BLaER1 treated with 17β-estradiol and CSF1 and Interleukin-3, amounts not matched to agents 10 nM and 100 nM (cell line): ENCODE data around the gene GABRA1.

Experiments used
- H3K27ac ChIP-seq, 11 experiments: shearing (Covaris generic); formaldehyde crosslinking; 2 replicates each; pipeline ENCODE4 v1.8.1; 2022
- H3K27me3 ChIP-seq, 11 experiments: shearing (Covaris generic); formaldehyde crosslinking; 2 replicates each; pipeline ENCODE4 v1.8.1; 2022
- H3K36me3 ChIP-seq, 11 experiments: shearing (Covaris generic); formaldehyde crosslinking; 2 replicates each; pipeline ENCODE4 v1.8.1; 2022
- H3K4me1 ChIP-seq, 10 experiments: shearing (Covaris generic); formaldehyde crosslinking; 2 replicates each; pipeline ENCODE4 v1.8.1; 2022
- H3K4me2 ChIP-seq, 11 experiments: shearing (Covaris generic); formaldehyde crosslinking; 2 replicates each; pipeline ENCODE4 v1.8.1; 2022
- H3K4me3 ChIP-seq, 10 experiments: shearing (Covaris generic); formaldehyde crosslinking; 2 replicates each; pipeline ENCODE4 v1.8.1; 2022
- H3K9ac ChIP-seq, 11 experiments: shearing (Covaris generic); formaldehyde crosslinking; 2 replicates each; pipeline ENCODE4 v1.8.1; 2022
- H3K9me3 ChIP-seq, 11 experiments: shearing (Covaris generic); formaldehyde crosslinking; replicated peaks in 1 of 11; 2 replicates each; pipeline ENCODE4 v1.8.1; 2022
- H4K20me1 ChIP-seq, 11 experiments: shearing (Covaris generic); formaldehyde crosslinking; 2 replicates each; pipeline ENCODE4 v1.8.1; 2022
- Cebpa-rat ChIP-seq, 11 experiments: shearing (Covaris generic); IDR thresholded peaks; 2 replicates each; pipeline ENCODE4 v1.8.1; 2022

Gene GABRA1

GRCh38 chr5:161865510-161865909 lies 17.6 kb downstream of the GABRA1 start:
- H3K4me1 ChIP-seq: no peaks in the 10 kb centered on the region
- no peaks in the 10 kb centered on the region for H3K27me3 ChIP-seq
- no peak for TF ChIP-seq Cebpa-rat (IDR thresholded peaks at IDR 0.05)
- H3K4me2 ChIP-seq: no peak overlapping the region
- no peaks in the 10 kb centered on the region for H4K20me1 ChIP-seq
- no peak overlapping the region for H3K27ac ChIP-seq
- no peaks in the 10 kb centered on the region for H3K9me3 ChIP-seq
- no peaks in the 10 kb centered on the region for H3K36me3 ChIP-seq
- no peak overlapping the region for H3K4me3 ChIP-seq
- no peak overlapping the region for H3K9ac ChIP-seq

DNA sequence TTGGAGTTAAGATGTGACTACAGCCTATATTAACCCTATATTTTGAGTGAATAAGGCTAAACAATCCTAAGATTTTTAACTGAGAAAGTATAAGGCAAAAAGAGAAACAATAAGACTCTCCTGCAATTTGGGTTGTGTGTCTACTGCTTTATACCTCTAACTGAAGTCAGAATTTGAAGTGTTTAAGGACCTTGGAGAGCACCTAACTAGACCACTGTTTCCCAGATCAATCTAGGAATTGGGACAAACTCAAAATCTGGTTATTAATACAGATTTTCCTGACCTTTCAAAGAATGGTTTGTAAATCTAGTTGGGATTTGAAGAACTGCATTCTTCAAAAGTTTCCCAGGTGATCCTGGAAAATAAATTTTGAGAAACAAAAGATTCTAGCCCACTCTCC lies 42.1 kb downstream of the GABRA1 start:
- TF ChIP-seq Cebpa-rat (IDR thresholded peaks at IDR 0.05): no peak
- no peaks in the 10 kb centered on the region for H3K36me3 ChIP-seq
- H3K27me3 ChIP-seq: no peaks in the 10 kb centered on the region
- H3K27ac ChIP-seq: no peak overlapping the region
- H3K9ac ChIP-seq: no peak overlapping the region
- no peaks in the 10 kb centered on the region for H3K4me1 ChIP-seq
- H3K4me2 ChIP-seq: no peak overlapping the region
- H3K9me3 ChIP-seq: no peaks in the 10 kb centered on the region
- no peak overlapping the region for H3K4me3 ChIP-seq
- no peaks in the 10 kb centered on the region; a peak in 1 of 22 replicates for H4K20me1 ChIP-seq

- Histone ChIP-seq H4K20me1 (no peaks in the 10 kb centered on the region; a peak in 1 of 22 replicates), H3K27me3 (no peaks in the 10 kb centered on the region), H3K4me2 (no peak overlapping the region), H3K36me3 (no peaks in the 10 kb centered on the region), H3K9ac (no peak overlapping the region), H3K9me3 (no peaks in the 10 kb centered on the region), H3K27ac (no peak overlapping the region), H3K4me1 (no peaks in the 10 kb centered on the region), H3K4me3 (no peak overlapping the region)
- TF ChIP-seq Cebpa-rat (IDR thresholded peaks at IDR 0.05): no peak
Observed at GRCh38 chr5:161895514-161895913, 47.6 kb downstream of the GABRA1 start.

DNA sequence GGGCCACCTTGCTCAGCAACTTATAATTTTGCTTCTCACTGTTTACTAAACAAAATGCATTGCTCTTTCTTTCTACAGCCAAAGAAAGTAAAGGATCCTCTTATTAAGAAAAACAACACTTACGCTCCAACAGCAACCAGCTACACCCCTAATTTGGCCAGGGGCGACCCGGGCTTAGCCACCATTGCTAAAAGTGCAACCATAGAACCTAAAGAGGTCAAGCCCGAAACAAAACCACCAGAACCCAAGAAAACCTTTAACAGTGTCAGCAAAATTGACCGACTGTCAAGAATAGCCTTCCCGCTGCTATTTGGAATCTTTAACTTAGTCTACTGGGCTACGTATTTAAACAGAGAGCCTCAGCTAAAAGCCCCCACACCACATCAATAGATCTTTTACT lies 49.1 kb downstream of the GABRA1 start:
- Histone ChIP-seq H3K9ac (no peak overlapping the region), H3K9me3 (no peaks in the 10 kb centered on the region), H3K4me2 (no peak overlapping the region), H3K4me3 (no peak overlapping the region), H3K36me3 (no peaks in the 10 kb centered on the region), H4K20me1 (no peaks in the 10 kb centered on the region; a peak in 1 of 22 replicates), H3K4me1 (no peaks in the 10 kb centered on the region), H3K27ac (no peak overlapping the region), H3K27me3 (no peaks in the 10 kb centered on the region)
- no peak for TF ChIP-seq Cebpa-rat (IDR thresholded peaks at IDR 0.05)

DNA sequence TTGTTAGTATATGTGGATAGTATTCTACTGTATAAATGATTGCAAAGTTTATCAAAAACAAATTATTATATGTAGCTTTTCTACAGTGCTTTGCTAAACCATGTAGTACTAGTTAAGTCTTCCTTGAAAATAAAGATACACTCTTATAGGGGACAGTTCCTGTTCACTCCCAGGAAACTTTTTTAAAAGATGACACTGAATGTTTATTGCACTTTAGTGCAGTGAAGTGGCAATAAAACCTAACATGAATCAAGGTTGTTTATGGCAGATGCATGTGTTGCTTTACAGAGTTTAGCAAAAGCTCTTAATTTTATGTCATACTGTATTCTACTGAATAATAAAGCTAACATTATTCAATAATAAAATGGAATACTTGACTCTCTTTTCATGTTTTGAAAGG lies 51.7 kb downstream of the GABRA1 start:
- no peak for TF ChIP-seq Cebpa-rat (IDR thresholded peaks at IDR 0.05)
- H3K9me3 ChIP-seq: no peaks in the 10 kb centered on the region

GRCh38 chr5:161900981-161901380 lies 53.1 kb downstream of the GABRA1 start:
- H3K9ac ChIP-seq: no peak overlapping the region
- H3K9me3 ChIP-seq: no peaks in the 10 kb centered on the region
- no peak overlapping the region for H3K4me3 ChIP-seq
- H4K20me1 ChIP-seq: no peaks in the 10 kb centered on the region; a peak in 1 of 22 replicates
- H3K27ac ChIP-seq: no peak overlapping the region
- no peaks in the 10 kb centered on the region for H3K4me1 ChIP-seq
- no peaks in the 10 kb centered on the region for H3K27me3 ChIP-seq
- no peaks in the 10 kb centered on the region for H3K36me3 ChIP-seq
- no peak overlapping the region for H3K4me2 ChIP-seq
- TF ChIP-seq Cebpa-rat (IDR thresholded peaks at IDR 0.05): no peak

More for the DNA sequence above, 51.7 kb downstream of the GABRA1 start:
- H3K27me3 ChIP-seq: no peaks in the 10 kb centered on the region
- H3K36me3 ChIP-seq: no peaks in the 10 kb centered on the region
- H3K9ac ChIP-seq: no peak overlapping the region
- H3K27ac ChIP-seq: no peak overlapping the region
- H3K4me1 ChIP-seq: no peaks in the 10 kb centered on the region
- H4K20me1 ChIP-seq: no peaks in the 10 kb centered on the region; a peak in 1 of 22 replicates
- H3K4me3 ChIP-seq: no peak overlapping the region
- H3K4me2 ChIP-seq: no peak overlapping the region

GRCh38 chr5:161921781-161922180 lies 73.9 kb downstream of the GABRA1 start:
- H3K4me2 ChIP-seq: no peak overlapping the region
- peaks cover 7 to 13% (median 8%) of the 10 kb centered on the region in 11 experiments; a peak in 19 of 22 replicates for H3K9me3 ChIP-seq
- no peaks in the 10 kb centered on the region for H3K36me3 ChIP-seq
- H3K27ac ChIP-seq: no peak overlapping the region
- no peak overlapping the region for H3K9ac ChIP-seq
- TF ChIP-seq Cebpa-rat (IDR thresholded peaks at IDR 0.05): no peak
- H4K20me1 ChIP-seq: no peaks in the 10 kb centered on the region
- no peaks in the 10 kb centered on the region for H3K27me3 ChIP-seq
- H3K4me1 ChIP-seq: no peaks in the 10 kb centered on the region
- no peak overlapping the region for H3K4me3 ChIP-seq

DNA sequence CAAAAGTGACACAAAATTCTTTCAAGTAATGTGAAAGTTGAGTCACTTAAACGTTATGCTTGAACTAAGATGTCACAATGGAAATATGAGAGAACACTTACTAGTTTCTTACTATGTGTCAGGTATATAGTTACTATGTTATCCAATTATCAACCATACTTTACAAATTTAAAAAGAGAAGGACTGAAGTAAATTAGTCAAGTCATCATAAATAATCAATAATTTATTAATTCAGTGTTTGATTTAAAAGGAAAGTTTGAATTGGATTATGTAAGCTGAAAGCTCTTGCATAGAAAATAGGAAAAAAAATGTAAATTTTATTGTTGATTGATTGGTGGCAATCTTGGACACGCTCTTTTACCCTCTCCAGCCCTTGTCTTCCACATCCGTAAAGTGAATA lies 76.3 kb downstream of the GABRA1 start:
- Histone ChIP-seq H3K36me3 (no peaks in the 10 kb centered on the region), H3K9ac (no peak overlapping the region), H3K27me3 (no peaks in the 10 kb centered on the region), H4K20me1 (no peaks in the 10 kb centered on the region), H3K4me3 (no peak overlapping the region), H3K27ac (no peak overlapping the region), H3K9me3 (peaks cover 7 to 13% (median 8%) of the 10 kb centered on the region in 11 experiments; a peak in 19 of 22 replicates), H3K4me2 (no peak overlapping the region), H3K4me1 (no peaks in the 10 kb centered on the region)
- TF ChIP-seq Cebpa-rat (IDR thresholded peaks at IDR 0.05): no peak

DNA sequence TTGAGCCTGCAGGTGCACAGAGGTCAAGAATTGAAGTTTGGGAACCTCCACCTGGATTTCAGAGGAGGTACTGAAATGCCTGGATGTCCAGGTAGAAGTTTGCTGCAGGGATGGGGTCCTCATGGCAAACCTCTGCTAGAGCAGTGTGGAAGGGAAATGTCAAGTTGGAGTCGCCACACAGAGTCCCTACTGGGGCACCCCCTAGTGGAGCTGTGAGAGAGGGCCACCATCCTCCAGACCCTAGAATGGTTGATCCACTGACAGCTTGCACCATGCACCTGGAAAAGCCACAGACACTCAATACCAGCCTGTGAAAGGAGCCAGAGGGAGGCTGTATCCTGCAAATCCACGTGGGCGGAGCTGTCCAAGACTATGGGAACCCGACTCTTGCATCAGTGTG lies 78.0 kb downstream of the GABRA1 start:
- no peak overlapping the region for H3K27ac ChIP-seq
- no peak overlapping the region for H3K4me2 ChIP-seq
- no peak overlapping the region for H3K4me3 ChIP-seq
- no peaks in the 10 kb centered on the region for H3K4me1 ChIP-seq
- peaks cover 7 to 13% (median 8%) of the 10 kb centered on the region in 11 experiments; a peak in 19 of 22 replicates for H3K9me3 ChIP-seq
- H3K9ac ChIP-seq: no peak overlapping the region
- no peaks in the 10 kb centered on the region for H4K20me1 ChIP-seq
- H3K27me3 ChIP-seq: no peaks in the 10 kb centered on the region
- no peaks in the 10 kb centered on the region for H3K36me3 ChIP-seq
- no peak for TF ChIP-seq Cebpa-rat (IDR thresholded peaks at IDR 0.05)

- H4K20me1 ChIP-seq: no peaks in the 10 kb centered on the region
- no peak overlapping the region for H3K27ac ChIP-seq
- TF ChIP-seq Cebpa-rat (IDR thresholded peaks at IDR 0.05): no peak
- no peaks in the 10 kb centered on the region for H3K9me3 ChIP-seq
- H3K4me3 ChIP-seq: no peak overlapping the region
- no peaks in the 10 kb centered on the region for H3K36me3 ChIP-seq
- no peaks in the 10 kb centered on the region for H3K4me1 ChIP-seq
- H3K27me3 ChIP-seq: no peaks in the 10 kb centered on the region
- no peak overlapping the region for H3K9ac ChIP-seq
- no peak overlapping the region for H3K4me2 ChIP-seq
Observed at GRCh38 chr5:161934486-161934885, 86.6 kb downstream of the GABRA1 start.
